IPS-11a (cell line): Measurements from ENCODE around the gene FBXW12.
"Not testable (repeated sequence)": the region's sequence is repeated elsewhere in the genome, so short reads cannot be mapped to it uniquely, and the experiment has no call there.

Experiments used
- H3K4me3 ChIP-seq: one replicate; pipeline ENCODE4 v1.5.1; 2013; ENCODE audit warnings: low read depth, low read length, control low read depth

Gene FBXW12

DNA sequence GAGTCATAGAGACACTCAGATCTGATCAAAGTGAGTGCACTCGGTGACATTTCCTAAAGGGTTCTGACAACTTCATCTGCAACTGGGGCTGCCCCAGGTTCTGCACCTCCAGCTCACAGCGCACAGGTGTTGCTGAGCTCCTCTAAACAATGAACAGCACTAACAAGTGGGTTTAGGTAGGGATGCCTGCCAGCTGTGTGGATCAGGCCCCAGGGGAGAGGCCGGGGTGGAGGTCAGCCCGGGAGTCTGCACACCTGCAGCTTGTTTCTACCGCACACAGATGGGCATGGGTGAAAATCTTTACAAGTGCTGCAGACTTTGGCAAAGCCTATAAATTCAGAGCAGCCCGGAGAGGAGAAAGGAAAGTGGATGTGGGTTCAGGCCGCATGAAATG lies 355 bp downstream of the FBXW12 start:
- no peak overlapping the region for H3K4me3 ChIP-seq

DNA sequence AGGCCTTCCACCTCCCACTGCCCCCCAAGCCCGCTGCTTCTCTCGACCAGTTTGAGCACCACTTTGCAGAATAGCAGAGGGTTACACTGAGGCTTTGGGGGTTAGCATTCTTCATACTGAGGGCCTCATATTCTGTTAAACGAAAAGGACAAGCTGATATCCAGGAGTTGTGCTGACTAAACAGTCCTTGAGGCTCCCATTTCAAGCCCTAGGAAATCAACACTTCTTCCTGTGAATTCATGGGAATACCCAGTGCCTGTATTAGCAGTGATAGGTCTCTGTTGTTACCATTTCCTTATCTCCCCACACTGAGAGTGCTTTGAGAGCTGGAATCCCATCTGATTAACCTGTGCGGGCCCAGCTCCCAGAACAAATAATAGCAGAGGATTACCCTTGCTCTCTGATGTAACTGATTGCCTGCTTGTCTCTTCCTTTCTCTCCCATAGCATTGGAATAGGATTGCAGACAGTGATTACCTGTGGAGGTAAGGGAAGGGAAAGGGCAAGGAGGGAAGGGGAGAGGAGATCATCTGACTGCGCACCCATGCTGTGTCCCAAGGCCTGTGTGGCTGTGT lies 930 bp downstream of the FBXW12 start:
- no peak overlapping the region for H3K4me3 ChIP-seq

DNA sequence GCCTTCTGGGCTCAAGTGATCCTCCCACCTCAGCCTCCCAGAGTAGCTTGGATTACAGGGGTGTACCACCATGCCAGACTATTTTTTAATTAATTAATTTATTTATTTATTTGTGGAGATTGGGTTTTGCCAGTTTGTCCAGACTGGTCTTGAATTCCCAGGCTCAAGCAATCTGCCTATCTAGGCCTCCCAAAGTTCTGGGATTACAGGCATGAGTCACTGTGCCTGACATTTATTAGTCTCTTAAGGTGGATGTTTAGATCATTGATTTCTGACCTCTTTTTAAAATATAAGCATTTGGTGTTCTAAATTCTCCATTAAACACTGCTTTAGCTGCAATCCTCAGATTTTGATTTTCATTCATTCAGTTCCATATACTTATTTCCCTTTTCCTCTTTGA lies 15.6 kb downstream of the FBXW12 start:
- H3K4me3 ChIP-seq, result no peak overlapping the region

DNA sequence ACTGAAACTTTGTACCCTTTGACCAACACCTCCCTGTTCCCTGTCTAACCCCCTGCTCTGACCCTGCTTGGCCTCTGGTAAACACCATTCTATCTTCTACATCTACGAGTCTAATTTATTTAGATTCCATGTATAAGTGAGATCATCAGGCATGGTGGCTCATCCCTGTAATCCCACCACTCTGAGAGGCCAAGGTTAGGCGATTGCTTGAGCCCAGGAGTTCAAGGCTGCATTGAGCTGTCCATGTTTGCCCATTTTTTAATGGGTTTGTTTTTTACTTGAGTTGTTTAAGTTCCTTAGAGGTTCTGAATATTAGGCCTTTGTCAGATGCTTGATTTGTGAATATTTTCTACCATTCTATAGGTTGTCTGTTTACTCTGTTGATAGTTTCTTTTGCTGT lies 16.9 kb downstream of the FBXW12 start:
- H3K4me3 ChIP-seq, result no peak overlapping the region

DNA sequence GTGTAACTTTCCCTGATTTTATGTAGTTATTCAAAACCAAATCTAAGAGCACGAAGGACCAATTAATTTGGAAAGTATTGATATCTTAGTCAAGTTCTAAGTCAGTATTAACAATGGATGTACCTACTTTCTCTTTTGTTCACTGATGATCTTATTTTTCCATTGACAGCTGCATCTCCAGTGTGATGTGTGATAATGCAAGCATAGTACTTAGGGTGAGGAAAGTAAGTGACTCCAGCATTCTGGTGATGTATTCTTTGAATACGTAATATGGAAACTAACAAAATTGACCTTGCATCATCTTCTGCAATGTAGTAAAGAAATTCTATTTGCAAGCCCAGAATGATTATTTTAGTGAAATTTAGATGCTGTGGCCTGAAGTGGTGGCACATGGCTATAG lies 22.4 kb downstream of the FBXW12 start:
- no peak overlapping the region for H3K4me3 ChIP-seq

DNA sequence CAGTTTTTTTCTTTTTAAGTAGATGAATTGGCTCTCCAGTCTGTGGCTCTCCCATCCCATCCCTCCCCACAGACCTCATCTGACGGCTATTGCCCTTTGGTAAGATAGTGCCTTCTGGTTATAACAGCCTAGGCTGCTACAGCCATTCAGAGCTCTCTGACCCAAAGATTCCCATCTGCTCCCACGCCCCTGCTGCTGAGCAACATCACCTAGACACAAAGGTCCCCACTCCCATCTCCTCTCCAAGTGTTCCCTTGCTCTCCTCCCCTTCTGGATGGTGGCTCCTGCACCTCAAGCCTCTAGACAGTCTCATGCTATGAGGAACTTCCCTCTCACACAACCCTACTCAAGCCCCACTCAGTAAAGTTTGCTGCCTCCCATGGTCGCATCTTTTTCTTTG lies 23.7 kb downstream of the FBXW12 start:
- H3K4me3 ChIP-seq, result no peak overlapping the region

DNA sequence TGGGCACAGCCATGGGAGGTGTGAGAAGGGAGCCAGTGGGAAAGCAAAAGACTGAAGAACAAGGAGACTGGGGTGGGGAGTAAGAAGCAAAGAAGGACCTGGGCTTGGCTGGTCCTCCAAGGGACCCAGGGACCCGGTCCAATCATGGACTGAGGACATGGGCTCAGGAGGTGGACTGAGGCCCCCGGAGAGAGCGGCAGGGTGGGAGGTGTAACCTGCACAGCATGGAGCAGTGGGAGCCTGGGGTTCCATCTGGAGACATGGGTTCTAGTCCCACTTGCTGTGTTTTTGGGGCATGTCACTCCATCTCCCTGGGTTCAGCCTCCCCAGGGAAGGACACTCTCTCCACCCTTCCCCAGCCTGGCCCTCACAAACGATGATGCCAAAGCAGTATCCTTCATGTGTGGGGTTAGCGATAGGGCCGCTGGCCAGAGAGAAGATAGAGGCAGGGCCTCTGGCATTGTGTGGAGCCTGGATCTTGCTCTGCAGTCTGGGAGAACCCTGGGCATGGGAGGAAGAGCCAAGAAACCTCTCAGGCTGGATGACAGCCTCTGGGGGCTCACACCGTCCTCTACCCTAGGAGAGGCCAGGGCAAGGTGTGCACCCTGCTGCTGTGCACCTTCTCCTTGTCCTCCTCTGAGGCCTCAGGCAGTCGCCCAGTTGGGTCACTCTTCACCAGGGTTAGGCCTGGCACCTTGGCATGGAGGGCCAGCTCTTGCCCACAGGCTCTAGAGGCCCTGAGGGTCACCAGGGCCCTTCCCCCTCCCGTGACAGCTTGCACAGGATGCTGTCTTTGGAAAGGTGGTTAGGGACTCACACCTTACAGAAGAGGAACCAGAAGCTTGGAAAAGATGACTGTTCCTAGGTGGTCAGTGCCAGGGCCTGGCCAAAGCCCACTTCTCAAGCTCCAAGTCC lies 26.0 kb downstream of the FBXW12 start:
- no peak overlapping the region for H3K4me3 ChIP-seq

DNA sequence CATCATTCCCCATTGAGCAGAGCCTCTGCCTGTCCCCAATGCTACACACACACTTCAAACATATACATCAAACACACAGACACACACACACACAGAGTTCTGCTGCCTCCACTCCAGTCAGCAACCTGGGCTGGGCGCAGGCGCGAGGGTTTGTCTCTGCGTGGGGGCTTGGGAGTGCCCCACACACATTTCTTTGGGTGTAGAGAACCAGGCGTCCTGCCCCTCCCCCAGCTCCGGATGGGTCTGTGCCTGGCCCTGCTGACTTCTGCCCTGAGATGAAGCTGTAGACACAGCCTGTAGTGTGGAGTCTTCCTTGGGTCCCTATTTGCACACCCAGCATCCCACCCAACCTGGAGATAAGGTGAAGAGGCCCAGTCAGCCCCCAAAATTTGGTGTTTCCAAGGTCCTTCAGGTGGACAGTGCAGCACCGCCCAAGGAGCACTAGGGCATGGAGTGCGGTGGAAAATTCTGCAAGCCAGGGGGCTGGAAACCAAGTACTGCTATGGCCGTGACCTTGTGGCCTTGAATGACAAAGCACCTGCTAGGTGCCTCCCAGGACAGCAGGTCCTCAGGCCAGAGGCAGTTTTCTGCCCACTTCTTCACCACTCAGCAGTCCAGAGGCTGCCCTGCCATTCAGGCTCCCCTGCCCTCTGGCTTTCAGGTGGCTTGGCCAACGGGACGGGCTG lies 26.8 kb downstream of the FBXW12 start:
- no peak overlapping the region for H3K4me3 ChIP-seq

DNA sequence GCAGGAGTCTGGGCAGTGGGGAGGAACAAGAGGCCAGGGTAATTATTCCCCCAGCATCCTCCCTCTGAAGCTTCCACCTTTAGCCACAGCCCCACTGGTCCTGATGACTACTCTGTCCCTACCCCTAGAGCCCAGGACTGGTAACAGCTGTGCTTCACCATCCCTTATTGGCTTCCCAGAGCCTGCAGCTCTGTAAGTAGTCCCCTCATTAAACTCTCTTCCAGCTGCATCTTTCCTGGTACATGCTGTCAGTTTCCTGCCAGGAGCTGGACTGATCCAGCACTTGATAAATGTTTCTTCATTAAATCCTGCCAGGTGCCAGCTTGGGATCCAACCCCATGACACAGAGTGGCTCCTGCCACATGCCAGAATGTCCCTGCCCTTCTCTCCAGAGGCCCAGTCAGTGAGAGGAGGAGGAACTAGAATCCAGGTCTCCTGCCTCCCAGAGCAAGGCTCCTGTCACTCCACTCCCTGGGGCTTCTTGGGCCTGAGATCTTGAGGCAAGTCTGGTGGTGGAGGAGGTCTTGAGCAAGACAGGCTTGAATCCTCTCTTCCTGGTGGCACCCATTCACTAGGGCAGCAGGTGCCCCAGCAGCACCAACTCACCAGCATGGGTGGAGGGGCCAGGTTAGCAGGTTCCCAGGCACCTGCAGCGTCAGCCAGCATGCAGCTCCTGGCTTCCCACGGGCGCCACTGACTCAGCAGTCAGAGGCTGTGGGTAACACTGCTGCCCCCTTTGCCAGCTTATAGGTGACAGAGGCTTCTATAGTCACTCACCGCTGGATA lies 27.6 kb downstream of the FBXW12 start:
- no peak overlapping the region for H3K4me3 ChIP-seq

DNA sequence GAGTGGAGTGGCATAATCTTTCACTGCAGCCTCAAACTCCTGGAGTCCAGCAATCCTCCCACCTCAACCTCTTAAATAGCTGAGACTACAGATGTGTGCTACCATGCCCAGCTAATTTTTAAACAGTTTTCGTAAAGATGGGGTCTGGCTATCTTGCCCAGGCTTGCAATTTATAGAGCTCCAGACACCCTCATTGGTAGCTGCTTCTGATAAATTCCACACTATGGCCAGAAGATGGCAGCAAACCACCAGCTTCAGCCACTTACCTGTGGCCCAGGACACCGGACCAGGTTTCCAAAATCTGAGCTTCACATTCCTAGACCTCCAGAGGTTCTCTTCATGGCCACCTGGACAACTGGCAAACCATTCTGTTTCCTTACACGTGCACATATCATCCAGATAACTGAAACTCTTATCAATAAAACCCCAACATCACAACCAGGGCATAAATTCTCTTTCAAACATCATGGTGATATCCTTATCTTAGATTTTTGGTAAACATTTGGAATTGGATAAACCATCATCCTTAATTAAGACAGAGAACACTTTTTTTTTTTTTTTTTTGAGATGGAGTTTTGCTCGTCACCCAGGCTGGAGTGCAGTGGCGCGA lies 28.9 kb downstream of the FBXW12 start:
- no peak overlapping the region for H3K4me3 ChIP-seq

DNA sequence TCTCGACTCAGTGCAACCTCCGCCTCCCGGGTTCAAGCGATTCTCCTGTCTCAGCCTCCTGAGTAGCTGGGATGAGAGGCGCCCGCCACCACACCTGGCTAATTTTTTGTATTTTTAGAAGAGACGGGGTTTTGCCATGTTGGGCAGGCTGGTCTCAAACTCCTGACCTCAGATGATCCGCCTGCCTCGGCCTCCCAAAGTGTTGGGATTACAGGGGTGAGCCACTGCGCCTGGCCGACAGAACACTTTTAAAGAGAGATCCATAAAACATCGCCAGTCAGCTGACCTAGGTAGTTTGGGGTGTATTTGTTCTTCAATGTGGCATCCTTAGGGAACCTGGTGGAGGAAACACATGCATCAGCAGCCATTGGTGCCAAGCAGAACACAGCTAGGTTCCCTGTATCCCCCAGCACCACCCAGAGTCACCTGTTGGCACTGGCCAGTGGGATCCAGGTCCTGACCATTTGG lies 29.4 kb downstream of the FBXW12 start:
- not testable (repeated sequence) for H3K4me3 ChIP-seq

DNA sequence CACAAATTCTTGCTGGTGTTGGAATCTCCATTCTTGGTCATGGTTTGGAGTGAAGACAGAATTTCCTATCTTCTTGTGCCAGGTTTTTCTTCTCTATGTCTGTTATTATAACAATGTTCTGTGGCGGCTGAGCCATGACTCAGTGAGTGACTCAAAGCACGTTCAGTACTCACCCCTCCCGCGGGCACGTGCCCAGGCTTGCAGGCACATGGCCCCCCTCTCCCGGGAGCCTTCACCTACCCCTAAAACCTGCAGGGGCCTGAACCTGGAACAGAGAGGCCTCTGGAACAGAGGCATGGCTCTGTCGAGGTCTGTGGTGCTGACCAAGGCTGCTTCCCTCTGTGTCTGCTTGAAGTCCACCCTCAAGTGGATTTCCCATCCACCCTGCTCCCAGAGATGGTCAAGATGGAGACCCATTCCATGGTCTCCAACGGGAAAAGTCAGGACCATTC lies 30.3 kb downstream of the FBXW12 start:
- no peak overlapping the region for H3K4me3 ChIP-seq

DNA sequence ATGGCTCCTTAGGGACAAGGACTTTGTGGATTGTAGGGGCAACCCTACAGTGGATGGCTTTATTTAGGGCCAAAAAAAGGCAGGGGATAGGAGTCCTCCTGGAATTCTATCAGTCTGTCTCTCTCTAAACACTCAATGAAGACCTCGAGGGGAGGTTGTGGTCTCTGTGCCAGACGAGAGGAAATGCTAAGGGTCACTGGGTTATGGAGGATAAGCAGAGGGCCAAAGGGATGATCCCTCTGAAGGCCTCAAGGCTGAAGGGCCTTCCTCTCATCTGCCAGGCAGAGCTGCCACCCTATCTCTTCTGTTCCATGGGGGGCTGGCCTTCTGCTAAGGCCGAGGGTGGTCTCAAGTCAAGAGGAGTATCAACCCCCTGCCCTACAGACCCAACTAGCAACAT lies 30.9 kb downstream of the FBXW12 start:
- no peak overlapping the region for H3K4me3 ChIP-seq

DNA sequence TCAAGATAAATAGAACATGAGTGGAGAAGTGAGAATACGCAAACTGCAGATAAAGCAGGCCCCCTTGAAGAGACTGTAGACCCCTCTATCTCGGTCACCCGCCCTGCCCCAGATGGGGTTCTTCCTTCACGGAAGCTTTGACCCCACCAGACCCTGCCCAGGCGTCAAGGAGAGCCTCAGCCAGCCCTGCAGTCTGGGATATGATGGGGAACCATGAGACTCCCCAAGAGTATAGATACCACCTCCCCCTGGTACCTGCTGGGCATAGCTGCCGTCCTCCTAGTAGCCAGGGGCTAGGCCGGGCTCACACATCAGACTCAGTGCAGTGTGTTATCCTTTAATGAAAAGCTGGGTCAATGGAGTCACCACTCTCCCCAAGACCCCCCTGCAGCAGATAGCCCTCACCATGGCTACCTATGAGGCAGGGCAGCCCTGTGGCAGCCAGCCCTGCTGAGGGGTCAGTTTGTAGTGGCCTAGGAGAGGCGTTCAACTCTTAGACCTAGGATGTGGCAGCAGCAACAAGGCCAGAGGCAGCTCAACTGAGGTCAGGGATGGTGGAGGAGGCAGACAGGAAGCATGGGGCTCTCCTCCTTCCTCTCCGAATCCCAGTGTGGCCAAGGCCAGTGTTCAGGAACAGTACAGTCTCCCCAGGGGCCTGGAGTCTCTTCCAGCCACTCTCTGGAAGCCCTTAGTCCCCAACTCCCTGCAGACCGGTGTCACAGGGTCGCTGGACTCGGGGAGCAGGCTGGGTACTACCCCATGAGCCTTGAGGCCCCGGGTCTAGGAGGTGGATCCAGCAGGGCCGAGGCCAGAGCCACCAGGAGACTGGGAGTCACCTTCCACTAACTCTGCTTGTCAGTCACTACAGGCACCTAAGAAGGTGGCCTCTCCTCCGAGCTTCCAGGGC lies 31.8 kb downstream of the FBXW12 start:
- H3K4me3 ChIP-seq, result no peak overlapping the region

DNA sequence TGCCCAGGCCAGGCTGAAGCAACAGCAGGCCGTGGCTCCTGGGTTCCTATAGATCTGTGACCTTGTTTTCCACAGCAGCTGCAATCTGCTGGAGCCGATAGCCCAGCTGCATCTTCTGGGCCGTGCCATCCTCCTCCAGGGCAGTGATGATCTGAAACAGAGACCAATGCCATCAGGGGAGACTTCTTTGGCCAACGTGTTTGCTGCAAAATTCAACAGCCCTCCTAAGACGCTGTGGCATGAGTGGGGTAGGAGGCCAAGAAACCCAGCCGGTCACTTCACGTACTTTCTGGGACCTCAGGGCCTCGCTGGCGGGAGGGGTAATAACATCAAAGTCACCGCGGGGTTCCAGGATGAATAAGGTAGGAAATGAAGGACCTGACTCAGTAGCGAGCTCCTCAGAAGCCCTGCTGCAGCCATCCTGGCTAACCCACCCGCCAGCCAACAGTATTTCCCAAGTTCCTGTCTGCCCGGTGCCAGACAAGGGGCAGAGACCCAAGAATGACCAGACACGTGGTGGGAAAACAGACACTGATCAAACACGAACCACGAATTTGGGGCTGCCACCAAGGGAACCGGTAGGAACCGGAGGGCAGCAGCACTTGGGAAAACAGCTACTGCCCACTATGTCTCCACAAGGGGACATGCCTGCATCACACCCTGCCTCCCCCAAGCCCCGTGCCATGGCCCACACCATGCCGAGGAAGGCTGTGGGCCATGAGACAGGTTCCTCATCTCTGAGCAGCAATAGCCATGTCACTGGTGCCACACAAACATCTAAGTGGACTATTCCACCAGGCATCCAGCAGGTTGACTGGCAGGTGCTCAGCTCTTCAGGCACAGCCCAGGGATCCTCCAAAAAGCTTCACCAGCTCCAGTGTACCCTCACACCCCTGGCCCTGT lies 32.7 kb downstream of the FBXW12 start:
- no peak overlapping the region for H3K4me3 ChIP-seq

DNA sequence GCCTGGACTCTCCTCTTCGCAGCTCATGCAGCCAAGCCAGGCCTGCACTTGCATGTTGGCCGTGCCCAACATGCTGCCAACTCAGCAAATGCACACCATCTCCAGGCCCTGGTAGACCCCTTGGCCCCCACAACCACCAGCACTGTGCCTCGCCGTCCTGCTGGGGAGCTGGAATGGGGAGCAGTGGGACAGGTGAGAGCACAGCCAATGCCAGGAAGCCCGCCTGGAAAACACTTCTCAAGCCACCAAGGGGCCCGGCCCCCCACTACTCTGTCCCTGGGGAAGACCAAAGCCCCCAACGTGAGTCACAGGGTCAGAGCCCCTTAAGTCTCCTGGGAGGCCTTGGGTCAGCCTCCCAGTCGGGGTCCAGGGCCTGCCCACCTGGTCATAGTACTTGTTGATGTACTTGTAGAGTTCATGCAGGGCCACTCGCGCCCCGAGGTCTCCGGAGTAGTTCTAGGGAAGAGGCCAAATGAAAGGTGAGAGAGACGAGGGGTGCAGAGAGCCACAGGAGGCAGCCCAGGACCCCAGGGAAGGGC lies 33.4 kb downstream of the FBXW12 start:
- H3K4me3 ChIP-seq, result no peak overlapping the region

DNA sequence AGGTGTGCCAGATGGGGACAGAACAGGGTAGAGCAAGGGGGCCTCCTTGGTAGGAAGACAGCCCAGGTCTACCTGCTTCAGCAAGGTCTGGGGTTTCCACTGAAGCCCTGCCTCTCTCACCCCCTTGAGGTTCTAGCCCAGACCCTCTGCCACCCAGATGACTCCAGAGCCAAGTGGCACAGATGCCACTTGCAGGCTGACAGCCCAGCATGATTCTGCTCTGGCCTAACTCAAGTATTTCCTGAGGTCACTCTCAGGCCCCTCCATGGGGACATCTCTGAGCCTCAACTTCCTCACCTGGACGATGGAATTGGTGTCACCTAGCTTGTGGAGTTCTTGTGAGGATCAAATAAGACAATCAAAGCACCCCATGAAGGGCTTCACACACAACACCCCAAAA lies 34.0 kb downstream of the FBXW12 start:
- no peak overlapping the region for H3K4me3 ChIP-seq
